SK-N-SH (cell line): ENCODE results near the gene TBC1D3G.
"Not testable (repeated sequence)": the region's sequence is repeated elsewhere in the genome, so short reads cannot be mapped to it uniquely, and the experiment has no call there.

Experiments
- CTCF ChIP-seq: fragments of 200-600 bp; sonication (generic); IDR thresholded peaks from 2 replicates; pipeline ENCODE4 v1.6.1; 2017; ENCODE audit warnings: antibody characterized with exemption, mild to moderate bottlenecking, moderate library complexity
- EZH2phosphoT487 ChIP-seq: fragments of 200-600 bp; sonication (generic); IDR thresholded peaks from 2 replicates; pipeline ENCODE4 v1.6.1; 2017; ENCODE audit warnings: low read depth, mixed run types, mild to moderate bottlenecking, antibody characterized with exemption, moderate library complexity, borderline replicate concordance
- MAX ChIP-seq: IDR thresholded peaks from 2 replicates; pipeline ENCODE4 v1.4.0; 2012; ENCODE audit warnings: low read depth
- MXI1 ChIP-seq: IDR thresholded peaks from 2 replicates; pipeline ENCODE4 v1.6.1; 2012; ENCODE audit warnings: mild to moderate bottlenecking, low read depth, low read length, improper control_type of control experiment

GRCh38 chr17:36315736-36316135, 7.9 kb upstream of the TBC1D3G start:
- not testable (repeated sequence) for TF ChIP-seq CTCF, EZH2phosphoT487, MAX, MXI1
